GM18526 (cell line): ENCODE results near the gene PCDHGA12.

ENCODE experiments used
- POLR2A ChIP-seq: IDR thresholded peaks from 3 replicates; pipeline ENCODE4 v1.6.1; 2011; ENCODE audit not compliant: insufficient read length; ENCODE audit errors: extremely low read depth

PCDHGA12 gene

GRCh38 chr5:141422742-141423291, 7.5 kb upstream of the PCDHGA12 start:
- TF ChIP-seq POLR2A = no peak

DNA sequence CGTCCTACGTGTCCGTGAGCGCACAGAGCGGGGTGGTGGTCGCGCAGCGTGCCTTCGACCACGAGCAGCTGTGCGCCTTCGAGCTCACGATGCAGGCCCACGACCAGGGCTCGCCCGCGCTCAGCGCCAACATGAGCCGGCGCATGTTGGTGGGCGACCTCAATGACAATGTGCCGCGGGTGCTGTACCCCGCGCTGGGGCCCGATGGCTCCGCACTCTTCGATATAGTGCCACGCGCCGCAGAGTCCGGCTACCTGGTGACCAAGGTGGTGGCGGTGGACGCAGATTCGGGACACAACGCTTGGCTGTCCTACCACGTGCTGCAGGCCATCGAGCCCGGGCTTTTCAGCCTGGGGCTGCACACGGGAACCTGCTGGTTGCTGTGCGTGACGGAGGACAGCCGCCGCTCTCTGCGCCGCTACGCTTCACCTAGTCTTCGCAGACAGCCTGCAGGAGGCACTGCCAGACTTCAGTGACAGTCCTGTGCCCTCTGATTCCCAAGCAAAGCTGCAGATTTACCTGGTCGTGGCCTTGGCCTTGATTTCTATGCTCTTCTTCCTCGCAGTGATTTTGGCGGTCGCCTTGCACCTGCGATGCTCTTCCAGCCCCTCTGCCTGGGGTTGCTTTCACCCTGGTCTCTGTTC, 2.4 kb upstream of the PCDHGA12 start:
- TF ChIP-seq POLR2A = no peak

DNA sequence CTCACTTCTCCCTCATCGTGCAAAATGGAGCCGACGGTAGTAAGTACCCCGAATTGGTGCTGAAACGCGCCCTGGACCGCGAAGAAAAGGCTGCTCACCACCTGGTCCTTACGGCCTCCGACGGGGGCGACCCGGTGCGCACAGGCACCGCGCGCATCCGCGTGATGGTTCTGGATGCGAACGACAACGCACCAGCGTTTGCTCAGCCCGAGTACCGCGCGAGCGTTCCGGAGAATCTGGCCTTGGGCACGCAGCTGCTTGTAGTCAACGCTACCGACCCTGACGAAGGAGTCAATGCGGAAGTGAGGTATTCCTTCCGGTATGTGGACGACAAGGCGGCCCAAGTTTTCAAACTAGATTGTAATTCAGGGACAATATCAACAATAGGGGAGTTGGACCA, 979 bp downstream of the PCDHGA12 start:
- TF ChIP-seq POLR2A = no peak

GRCh38 chr5:141434006-141434405, 3.7 kb downstream of the PCDHGA12 start:
- TF ChIP-seq POLR2A = no peak

DNA sequence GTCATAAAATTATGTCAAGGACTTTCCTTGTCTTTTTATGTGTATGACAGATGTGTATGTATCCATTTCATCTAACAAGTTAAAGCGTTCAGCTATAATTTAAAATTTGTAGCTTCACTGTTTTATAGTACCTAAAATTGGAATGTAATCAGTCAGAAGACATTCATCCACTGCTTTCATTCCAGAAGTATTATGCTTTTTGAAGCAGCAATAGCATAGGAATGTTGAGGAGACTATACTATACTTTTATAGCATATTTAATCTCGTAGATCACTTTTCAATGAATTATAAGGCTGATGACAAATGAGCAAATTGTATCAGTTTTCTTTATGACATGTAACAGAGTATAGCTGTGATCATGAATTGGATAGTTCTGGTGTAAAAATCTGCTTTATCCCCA, 6.9 kb downstream of the PCDHGA12 start:
- TF ChIP-seq POLR2A = no peak

DNA sequence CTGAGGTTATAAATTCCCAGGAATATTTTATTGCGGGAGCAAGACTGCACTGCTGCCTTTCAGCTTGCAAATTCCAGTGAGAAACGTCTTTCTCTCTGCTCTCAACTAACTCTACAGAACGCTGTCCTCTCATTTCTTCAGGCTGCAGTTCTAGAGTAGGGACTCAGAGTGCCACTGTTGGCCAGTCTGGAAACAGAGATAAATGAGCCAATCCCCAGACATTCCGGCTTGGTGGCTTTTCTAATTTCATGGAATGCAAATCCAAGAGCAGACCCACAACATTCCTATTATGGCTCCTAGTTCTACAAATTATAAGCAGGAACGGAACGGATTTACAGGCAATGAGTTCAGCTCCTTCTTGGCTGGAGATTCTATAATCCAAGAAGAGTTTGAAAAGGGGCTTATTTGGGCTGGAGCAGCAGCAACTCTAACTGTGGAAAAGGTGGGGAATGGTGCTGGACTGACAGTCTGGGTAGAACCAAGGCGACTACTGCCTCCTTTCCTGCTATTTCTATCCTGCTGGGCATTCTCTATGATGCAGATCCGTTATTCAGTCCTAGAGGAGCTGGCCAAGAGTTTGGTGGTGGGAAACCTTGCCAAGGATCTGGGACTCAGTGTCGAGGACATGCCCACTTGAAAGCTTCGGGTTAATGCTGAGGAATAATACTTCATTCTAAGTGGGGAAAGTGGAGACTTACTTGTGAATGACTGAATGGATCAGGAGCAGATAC, 9.3 kb downstream of the PCDHGA12 start:
- no peak for TF ChIP-seq POLR2A

DNA sequence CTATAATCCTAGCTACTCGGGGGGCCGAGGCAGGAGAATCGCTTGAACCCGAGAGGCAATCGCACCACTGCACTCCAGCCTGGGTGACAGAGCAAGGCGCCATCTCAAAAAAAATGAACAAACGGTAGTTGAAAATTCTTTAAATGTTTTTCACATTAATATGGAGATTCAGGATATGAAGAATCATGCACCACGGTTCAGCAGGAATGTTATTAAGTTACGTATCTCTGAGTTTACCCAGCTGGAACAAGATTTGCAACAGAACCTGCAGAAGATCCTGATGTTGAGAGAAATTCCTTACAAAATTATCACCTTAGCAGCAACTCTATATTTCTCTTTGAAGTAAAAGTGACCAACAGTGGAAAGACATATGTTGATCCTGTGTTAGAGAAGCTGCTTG, 10.0 kb downstream of the PCDHGA12 start:
- no peak for TF ChIP-seq POLR2A

DNA sequence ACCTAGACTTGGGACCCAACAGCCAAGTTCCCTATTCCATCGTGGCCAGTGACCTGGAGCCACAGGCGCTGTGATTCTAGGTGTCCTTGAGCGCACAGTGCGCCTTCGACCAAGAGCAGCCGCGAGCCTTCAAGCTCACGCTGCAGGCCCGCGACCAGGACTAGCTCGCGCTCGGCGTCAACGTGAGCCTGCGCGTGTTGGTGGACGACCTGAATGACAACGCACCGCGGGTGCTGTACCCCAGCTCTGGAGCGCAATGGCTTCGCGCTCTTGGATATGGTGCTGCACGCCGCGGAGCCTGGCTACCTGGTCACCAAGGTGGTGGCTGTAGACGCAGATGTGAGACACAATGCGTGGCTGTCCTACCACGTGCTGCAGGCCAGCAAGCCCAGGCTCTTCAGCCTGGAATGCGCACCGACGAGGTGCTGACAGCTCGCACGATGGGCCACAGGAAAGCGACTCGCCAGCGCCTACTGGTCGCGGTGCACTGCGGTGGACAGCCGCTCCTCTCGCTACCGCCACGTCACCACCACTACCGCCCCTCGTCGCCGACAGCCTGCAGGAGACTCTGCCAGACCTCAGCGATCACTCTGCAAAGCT, 11.4 kb downstream of the PCDHGA12 start:
- no peak for TF ChIP-seq POLR2A

DNA sequence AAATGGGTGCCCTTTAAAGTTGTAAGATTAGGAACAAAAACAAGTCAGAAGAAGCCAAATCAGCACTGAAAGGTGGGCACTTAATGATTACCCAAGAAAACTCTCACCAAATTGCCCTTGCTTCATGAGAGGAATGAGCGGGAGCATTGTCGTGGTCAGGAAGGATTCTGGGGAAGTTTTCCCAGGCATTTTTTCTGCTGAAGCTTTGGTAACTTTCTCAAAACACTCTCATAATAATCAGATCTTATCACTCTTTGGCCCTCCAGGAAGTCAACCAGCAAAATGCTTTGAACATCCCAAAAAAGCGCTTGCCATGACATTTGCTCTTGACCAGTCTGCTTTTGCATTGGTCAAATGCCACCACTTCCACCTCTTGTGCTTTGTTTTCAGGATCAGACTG, 35.0 kb downstream of the PCDHGA12 start:
- no peak for TF ChIP-seq POLR2A

DNA sequence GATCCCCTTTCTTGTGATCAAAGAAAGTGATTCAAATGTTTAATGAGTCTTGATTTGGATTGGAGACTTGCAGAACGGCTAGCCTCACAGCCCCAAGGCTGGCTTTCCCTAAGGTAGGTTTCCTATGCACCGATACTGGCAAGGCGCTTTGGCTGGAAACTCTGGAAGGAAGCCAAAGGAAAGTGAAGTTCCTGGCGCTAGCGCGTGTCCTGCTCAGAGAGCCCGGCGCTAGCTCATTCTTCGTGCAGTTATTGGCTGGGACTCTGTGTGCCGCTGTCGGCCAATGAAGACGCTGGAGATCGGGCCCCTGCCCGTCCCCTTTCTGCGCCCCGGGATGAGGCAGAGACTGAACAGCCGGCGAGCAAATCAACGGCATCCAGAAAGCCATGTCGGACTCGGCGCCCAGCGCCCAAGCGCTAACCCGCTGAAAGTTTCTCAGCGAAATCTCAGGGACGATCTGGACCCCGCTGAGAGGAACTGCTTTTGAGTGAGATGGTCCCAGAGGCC, 45.4 kb downstream of the PCDHGA12 start, which contains the start of gene PCDHGC3:
Gene PCDHGC3 (plus strand): TSS at position 342 of the 507 bp plus-strand sequence. CDS start 151 bp downstream, at position 493.
- no peak for TF ChIP-seq POLR2A

GRCh38 chr5:141476132-141476911, 46.0 kb downstream of the PCDHGA12 start:
- TF ChIP-seq POLR2A = no peak

DNA sequence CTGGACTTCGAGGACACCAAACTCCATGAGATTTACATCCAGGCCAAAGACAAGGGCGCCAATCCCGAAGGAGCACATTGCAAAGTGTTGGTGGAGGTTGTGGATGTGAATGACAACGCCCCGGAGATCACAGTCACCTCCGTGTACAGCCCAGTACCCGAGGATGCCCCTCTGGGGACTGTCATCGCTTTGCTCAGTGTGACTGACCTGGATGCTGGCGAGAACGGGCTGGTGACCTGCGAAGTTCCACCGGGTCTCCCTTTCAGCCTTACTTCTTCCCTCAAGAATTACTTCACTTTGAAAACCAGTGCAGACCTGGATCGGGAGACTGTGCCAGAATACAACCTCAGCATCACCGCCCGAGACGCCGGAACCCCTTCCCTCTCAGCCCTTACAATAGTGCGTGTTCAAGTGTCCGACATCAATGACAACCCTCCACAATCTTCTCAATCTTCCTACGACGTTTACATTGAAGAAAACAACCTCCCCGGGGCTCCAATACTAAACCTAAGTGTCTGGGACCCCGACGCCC, 46.8 kb downstream of the PCDHGA12 start:
- no peak for TF ChIP-seq POLR2A

DNA sequence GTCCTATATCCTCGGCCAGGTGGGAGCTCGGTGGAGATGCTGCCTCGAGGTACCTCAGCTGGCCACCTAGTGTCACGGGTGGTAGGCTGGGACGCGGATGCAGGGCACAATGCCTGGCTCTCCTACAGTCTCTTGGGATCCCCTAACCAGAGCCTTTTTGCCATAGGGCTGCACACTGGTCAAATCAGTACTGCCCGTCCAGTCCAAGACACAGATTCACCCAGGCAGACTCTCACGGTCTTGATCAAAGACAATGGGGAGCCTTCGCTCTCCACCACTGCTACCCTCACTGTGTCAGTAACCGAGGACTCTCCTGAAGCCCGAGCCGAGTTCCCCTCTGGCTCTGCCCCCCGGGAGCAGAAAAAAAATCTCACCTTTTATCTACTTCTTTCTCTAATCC, 47.5 kb downstream of the PCDHGA12 start:
- TF ChIP-seq POLR2A = no peak

DNA sequence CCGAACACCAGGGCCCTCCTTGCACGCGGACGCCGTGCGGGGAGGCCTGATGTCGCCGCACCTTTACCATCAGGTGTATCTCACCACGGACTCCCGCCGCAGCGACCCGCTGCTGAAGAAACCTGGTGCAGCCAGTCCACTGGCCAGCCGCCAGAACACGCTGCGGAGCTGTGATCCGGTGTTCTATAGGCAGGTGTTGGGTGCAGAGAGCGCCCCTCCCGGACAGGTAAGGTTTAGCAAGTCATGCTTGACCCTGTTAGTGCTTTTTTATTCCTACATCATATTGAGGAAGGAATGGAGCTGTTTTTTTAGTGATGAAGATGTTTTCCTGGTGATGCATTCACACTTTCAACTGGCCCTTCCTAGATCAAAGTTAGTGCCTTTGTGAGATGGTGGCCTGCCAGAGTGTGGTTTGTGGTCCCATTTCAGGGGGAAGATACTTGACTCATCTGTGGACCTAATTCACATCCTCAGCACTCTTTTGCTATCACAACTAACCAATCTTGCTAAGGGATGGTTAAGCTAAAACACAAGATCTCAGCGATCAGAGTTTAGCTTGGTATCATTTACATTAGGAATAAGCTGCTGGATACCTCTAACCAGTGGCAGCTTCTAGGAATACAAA, 48.1 kb downstream of the PCDHGA12 start:
- TF ChIP-seq POLR2A = no peak
